Smooth muscle cell (in vitro differentiated cells): ENCODE measurements around the gene SBF2. TPM values are rescaled to one million over a fixed set of nuclear protein-coding genes. Genes with fewer than 3 reads are reported as not detected.

Experiments used
- DNase-seq: peaks from one replicate; lab custom pipeline; 2025; ENCODE audit not compliant: unreplicated experiment; lab: John Stamatoyannopoulos, UW
- H2AFZ ChIP-seq: fragments of 200-600 bp; sonication (generic); 2 replicates; pipeline ENCODE4 v1.6.0; 2016; ENCODE audit warnings: antibody characterized with exemption, low read depth, mild to moderate bottlenecking
- H3F3A ChIP-seq: fragments of 200-600 bp; sonication (generic); 2 replicates; pipeline ENCODE4 v1.6.0; 2017; ENCODE audit warnings: antibody characterized with exemption, low read depth
- H3K27ac ChIP-seq: fragments of 200-600 bp; sonication (generic); 2 replicates; pipeline ENCODE4 v1.5.1; 2016; ENCODE audit warnings: low read depth, mild to moderate bottlenecking
- H3K27me3 ChIP-seq: fragments of 200-600 bp; sonication (generic); 2 replicates; pipeline ENCODE4 v1.6.1; 2016; ENCODE audit warnings: low read depth, mild to moderate bottlenecking
- H3K36me3 ChIP-seq: fragments of 200-600 bp; sonication (generic); 2 replicates; pipeline ENCODE4 v1.5.1; 2016; ENCODE audit warnings: low read depth
- H3K4me1 ChIP-seq: fragments of 200-600 bp; sonication (generic); 2 replicates; pipeline ENCODE4 v1.5.1; 2016; ENCODE audit warnings: low read depth
- H3K4me2 ChIP-seq: fragments of 200-600 bp; sonication (generic); 2 replicates; pipeline ENCODE4 v1.6.0; 2016; ENCODE audit warnings: mild to moderate bottlenecking
- H3K4me3 ChIP-seq: fragments of 200-600 bp; sonication (generic); 2 replicates; pipeline ENCODE4 v1.5.1; 2016; ENCODE audit warnings: mild to moderate bottlenecking
- H3K79me2 ChIP-seq: fragments of 200-600 bp; sonication (generic); 2 replicates; pipeline ENCODE4 v1.6.0; 2016; ENCODE audit warnings: low read depth, mild to moderate bottlenecking
- H3K9ac ChIP-seq: fragments of 200-600 bp; sonication (generic); 2 replicates; pipeline ENCODE4 v1.6.0; 2016; ENCODE audit warnings: low read depth
- H3K9me3 ChIP-seq: fragments of 200-600 bp; sonication (generic); replicated peaks from 2 replicates; pipeline ENCODE4 v1.5.1; 2016; ENCODE audit warnings: low read depth
- H4K20me1 ChIP-seq: fragments of 200-600 bp; sonication (generic); 2 replicates; pipeline ENCODE4 v1.6.0; 2016; ENCODE audit warnings: low read depth
- CTCF ChIP-seq: fragments of 200-600 bp; sonication (generic); IDR thresholded peaks from 2 replicates; pipeline ENCODE4 v1.5.1; 2017; ENCODE audit warnings: borderline replicate concordance, mild to moderate bottlenecking, antibody characterized with exemption; ENCODE audit not compliant: insufficient read depth, poor library complexity, severe bottlenecking
- WGBS: methylation state at CpG from one replicate; pipeline ENCODE4 v1.1.7; 2016; ENCODE audit warnings: low lambda C conversion rate; 5-methylcytosine and 5-hydroxymethylcytosine counted together
- polyA plus RNA-seq: library from polyadenylated mRNA; unstranded; fragments of >200 nt; fragmentation: Nextera tagmentation; extraction: Ambion mirVana; gene quantifications from 2 replicates; pipeline ENCODE4 v1.2.1, GENCODE V29; 2016
- total RNA-seq: library from RNA; depleted of rRNA; stranded (reverse); fragments of >200 nt; gene quantifications from 2 replicates; pipeline ENCODE4 v1.2.3, GENCODE V29; 2014

The SBF2 gene
- total and polyA plus RNA-seq, 2 experiments from 2014 or later: 19.0 to 80.7 TPM

- Histone ChIP-seq H3K9ac (no peak overlapping the region), H3K4me2 (no peak overlapping the region), H3F3A (peaks cover 30% of the 10 kb centered on the region), H3K9me3 (no peaks in the 10 kb centered on the region), H3K27me3 (no peaks in the 10 kb centered on the region), H3K4me1 (peaks cover 31% of the 10 kb centered on the region), H3K79me2 (no peaks in the 10 kb centered on the region), H4K20me1 (no peaks in the 10 kb centered on the region), H3K36me3 (peaks cover 8% of the 10 kb centered on the region), H2AFZ (no peak overlapping the region), H3K27ac (no peak overlapping the region), H3K4me3 (no peak overlapping the region)
- no peak for TF ChIP-seq CTCF
- no peak for DNase-seq
- 97% methylated on average over 4 of the region's 4 CpGs for WGBS
These were observed 486.9 kb downstream of the SBF2 start for GRCh38 chr11:9806946-9807687.

- H3K9me3 ChIP-seq: no peaks in the 10 kb centered on the region
- no peaks in the 10 kb centered on the region for H4K20me1 ChIP-seq
- no peak overlapping the region for H3K4me3 ChIP-seq
- DNase-seq: no peak
- H3K27me3 ChIP-seq: no peaks in the 10 kb centered on the region
- H3K79me2 ChIP-seq: no peaks in the 10 kb centered on the region
- H3K4me2 ChIP-seq: peak overlapping the region; percentile 76
- WGBS: 60% methylated on average over 2 of the region's 2 CpGs
- no peak overlapping the region for H3K9ac ChIP-seq
- H3F3A ChIP-seq: peaks cover 37% of the 10 kb centered on the region
- peaks cover 8% of the 10 kb centered on the region for H3K36me3 ChIP-seq
- no peak overlapping the region for H2AFZ ChIP-seq
- H3K4me1 ChIP-seq: peaks cover 41% of the 10 kb centered on the region
- peak overlapping the region; percentile 92 for H3K27ac ChIP-seq
- no peak for TF ChIP-seq CTCF
These were observed 489.6 kb downstream of the SBF2 start for GRCh38 chr11:9804419-9804902.

- peak overlapping the region; percentile 54 for H3K9ac ChIP-seq
- H3K27me3 ChIP-seq: no peaks in the 10 kb centered on the region
- H3K4me1 ChIP-seq: peaks cover 41% of the 10 kb centered on the region
- H3K79me2 ChIP-seq: no peaks in the 10 kb centered on the region
- peak overlapping the region; percentile 76 for H3K4me2 ChIP-seq
- H3K4me3 ChIP-seq: no peak overlapping the region
- no peak for TF ChIP-seq CTCF
- WGBS: 22% methylated on average over 5 of the region's 5 CpGs
- peak overlapping the region; percentile 92 for H3K27ac ChIP-seq
- DNase-seq: no peak
- H3K36me3 ChIP-seq: peaks cover 8% of the 10 kb centered on the region
- H3F3A ChIP-seq: peaks cover 37% of the 10 kb centered on the region
- H2AFZ ChIP-seq: no peak overlapping the region
- no peaks in the 10 kb centered on the region for H3K9me3 ChIP-seq
- no peaks in the 10 kb centered on the region for H4K20me1 ChIP-seq
These were observed 490.2 kb downstream of the SBF2 start for GRCh38 chr11:9803685-9804418.
